ENCODE measurements around the gene CD1B.
"Not testable (repeated sequence)": the region's sequence is repeated elsewhere in the genome, so short reads cannot be mapped to it uniquely, and the experiment has no call there.

The CD1B gene

DNA sequence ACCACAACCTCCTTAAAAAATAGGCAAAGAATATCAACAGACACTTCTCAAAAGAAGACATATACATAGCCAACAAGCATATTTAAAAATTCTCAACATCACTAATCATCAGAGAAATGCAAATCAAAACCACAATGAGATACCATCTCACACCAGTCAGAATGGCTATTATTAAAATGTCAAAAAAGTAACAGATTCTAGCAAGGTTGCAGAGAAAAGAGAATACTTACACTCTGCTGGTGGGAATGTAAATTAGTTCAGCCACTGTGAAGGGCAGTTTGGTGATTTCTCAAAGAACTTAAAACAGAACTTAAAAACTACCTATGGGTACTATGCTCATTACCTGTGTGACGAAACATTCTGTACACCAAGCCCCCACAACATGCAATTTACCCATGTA is 20.7 kb downstream of the CD1B start:
- H3K4me3 ChIP-seq (ENCODE audit: low read length), result no peak overlapping the region
- H3K36me3 ChIP-seq (ENCODE audit: insufficient read depth, low read length), result no peaks in the 10 kb centered on the region
- no peaks in the 10 kb centered on the region for H3K27me3 ChIP-seq (ENCODE audit: insufficient read depth, low read length)
- H2AFZ ChIP-seq (ENCODE audit: low read depth, low read length), result no peak overlapping the region
- no peaks in the 10 kb centered on the region for H3K9me3 ChIP-seq (ENCODE audit: low read length)
- H3K4me1 ChIP-seq (ENCODE audit: insufficient read depth, low read length), result no peaks in the 10 kb centered on the region

GRCh38 chr1:158295791-158296190 is 35.5 kb downstream of the CD1B start:
- no peaks in the 10 kb centered on the region for H3K27me3 ChIP-seq (ENCODE audit: insufficient read depth, low read length)
- H3K4me3 ChIP-seq (ENCODE audit: low read length), result no peak overlapping the region
- H3K9me3 ChIP-seq (ENCODE audit: low read length), result no peaks in the 10 kb centered on the region
- H3K4me1 ChIP-seq (ENCODE audit: insufficient read depth, low read length), result no peaks in the 10 kb centered on the region
- no peak overlapping the region for H2AFZ ChIP-seq (ENCODE audit: low read depth, low read length)
- no peaks in the 10 kb centered on the region for H3K36me3 ChIP-seq (ENCODE audit: insufficient read depth, low read length)

DNA sequence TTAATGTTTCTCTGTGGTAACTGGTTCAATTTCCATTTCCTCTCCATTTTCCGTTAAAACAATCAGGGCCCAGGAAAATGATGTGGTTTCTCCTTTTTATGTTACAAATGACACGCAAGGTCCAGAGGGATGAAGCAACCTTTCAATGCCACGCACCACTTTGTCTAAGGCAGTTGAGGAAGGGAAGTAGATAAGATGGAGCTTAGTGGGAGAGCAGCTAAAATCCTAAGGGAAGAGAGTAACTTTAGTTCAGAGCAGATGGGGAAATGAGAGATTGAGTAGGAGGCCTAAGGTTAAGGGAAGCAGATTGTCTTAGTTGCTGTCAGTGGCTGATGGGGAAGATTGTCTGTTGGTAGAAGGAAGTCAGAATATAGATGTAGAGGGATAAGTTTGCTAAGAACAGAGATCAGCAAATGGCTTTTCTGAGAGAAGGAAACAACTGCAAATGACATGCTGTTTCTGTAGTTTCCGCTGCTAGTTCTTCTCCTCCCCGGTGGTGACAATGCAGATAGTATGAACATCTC is 40.9 kb downstream of the CD1B start:
- Histone ChIP-seq H3K27me3 (ENCODE audit: insufficient read depth, low read length) (no peaks in the 10 kb centered on the region), H3K4me3 (ENCODE audit: low read length) (no peak overlapping the region), H3K36me3 (ENCODE audit: insufficient read depth, low read length) (no peaks in the 10 kb centered on the region)

GRCh38 chr1:158289811-158290210 is 41.5 kb downstream of the CD1B start, which contains the start of gene CD1C:
Gene CD1C, plus strand, starts transcription at chr1:158289923. Its CDS starts 142 bp downstream, at chr1:158290065.
- no peaks in the 10 kb centered on the region for H3K36me3 ChIP-seq (ENCODE audit: insufficient read depth, low read length)
- H3K4me1 ChIP-seq (ENCODE audit: insufficient read depth, low read length), result no peaks in the 10 kb centered on the region
- no peak within 1 kb of the TSS for H3K4me3 ChIP-seq (ENCODE audit: low read length)
- H3K27me3 ChIP-seq (ENCODE audit: insufficient read depth, low read length), result no peaks in the 10 kb centered on the region
- H3K9me3 ChIP-seq (ENCODE audit: low read length), result no peaks in the 10 kb centered on the region
- H2AFZ ChIP-seq (ENCODE audit: low read depth, low read length), result no peak within 1 kb of the TSS

More for the DNA sequence above, 40.9 kb downstream of the CD1B start:
- Histone ChIP-seq H3K4me1 (ENCODE audit: insufficient read depth, low read length) (no peaks in the 10 kb centered on the region), H3K9me3 (ENCODE audit: low read length) (no peaks in the 10 kb centered on the region), H2AFZ (ENCODE audit: low read depth, low read length) (no peak overlapping the region)

GRCh38 chr1:158286941-158287346 is 44.4 kb downstream of the CD1B start:
- Histone ChIP-seq H3K4me3 (ENCODE audit: low read length) (no peak overlapping the region), H3K4me1 (ENCODE audit: insufficient read depth, low read length) (no peaks in the 10 kb centered on the region), H3K9me3 (ENCODE audit: low read length) (no peaks in the 10 kb centered on the region), H3K27me3 (ENCODE audit: insufficient read depth, low read length) (no peaks in the 10 kb centered on the region), H2AFZ (ENCODE audit: low read depth, low read length) (no peak overlapping the region), H3K36me3 (ENCODE audit: insufficient read depth, low read length) (no peaks in the 10 kb centered on the region)

DNA sequence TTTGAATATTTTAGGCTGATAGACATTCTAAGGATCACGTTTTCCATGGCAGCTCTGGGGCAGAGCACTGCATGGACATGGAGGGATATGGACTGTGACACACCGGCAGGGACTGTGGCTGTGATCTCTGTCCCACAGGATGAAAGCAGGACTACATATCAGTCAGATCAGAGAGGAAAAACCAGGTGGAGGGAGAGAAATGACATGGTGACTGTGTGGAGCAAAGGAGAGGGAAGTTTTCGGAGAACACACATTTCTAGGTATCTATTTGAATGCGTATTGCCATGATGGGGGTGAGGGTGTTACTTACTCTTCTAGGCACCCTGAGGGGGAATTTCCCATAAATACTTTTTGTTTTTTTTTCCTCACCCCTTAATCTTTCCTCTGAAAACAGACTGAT is 44.8 kb downstream of the CD1B start:
- Histone ChIP-seq H3K36me3 (ENCODE audit: insufficient read depth, low read length) (no peaks in the 10 kb centered on the region), H3K27me3 (ENCODE audit: insufficient read depth, low read length) (no peaks in the 10 kb centered on the region), H3K9me3 (ENCODE audit: low read length) (no peaks in the 10 kb centered on the region), H3K4me1 (ENCODE audit: insufficient read depth, low read length) (no peaks in the 10 kb centered on the region), H2AFZ (ENCODE audit: low read depth, low read length) (no peak overlapping the region), H3K4me3 (ENCODE audit: low read length) (no peak overlapping the region)

- no peaks in the 10 kb centered on the region for H3K4me1 ChIP-seq (ENCODE audit: insufficient read depth, low read length)
These were observed 45.5 kb downstream of the CD1B start for GRCh38 chr1:158285756-158286241.

DNA sequence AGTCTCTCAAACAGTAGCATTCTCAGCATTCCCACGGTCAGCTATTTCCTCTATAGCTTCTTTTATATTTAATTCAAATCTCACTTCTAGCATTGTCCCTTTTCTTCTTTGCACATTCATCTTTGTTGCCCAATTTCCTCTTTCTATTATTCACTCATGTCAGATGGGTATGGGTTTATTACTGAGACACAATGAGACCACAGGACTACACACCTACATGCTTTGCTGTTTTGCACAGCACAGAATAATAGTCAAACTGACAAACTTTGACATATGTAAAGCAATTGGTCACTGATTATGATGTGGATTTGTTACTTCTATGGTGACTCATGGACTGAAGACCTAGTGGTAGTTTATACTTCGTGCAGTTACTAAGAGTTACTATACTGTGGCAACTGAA is 47.4 kb downstream of the CD1B start:
- Histone ChIP-seq H3K4me1 (ENCODE audit: insufficient read depth, low read length) (no peaks in the 10 kb centered on the region), H3K36me3 (ENCODE audit: insufficient read depth, low read length) (no peaks in the 10 kb centered on the region), H3K9me3 (ENCODE audit: low read length) (no peaks in the 10 kb centered on the region), H2AFZ (ENCODE audit: low read depth, low read length) (no peak overlapping the region), H3K27me3 (ENCODE audit: insufficient read depth, low read length) (no peaks in the 10 kb centered on the region), H3K4me3 (ENCODE audit: low read length) (no peak overlapping the region)

More at GRCh38 chr1:158285756-158286241, 45.5 kb downstream of the CD1B start:
- Histone ChIP-seq H3K27me3 (ENCODE audit: insufficient read depth, low read length) (no peaks in the 10 kb centered on the region), H3K9me3 (ENCODE audit: low read length) (no peaks in the 10 kb centered on the region), H3K4me3 (ENCODE audit: low read length) (no peak overlapping the region), H3K36me3 (ENCODE audit: insufficient read depth, low read length) (no peaks in the 10 kb centered on the region), H2AFZ (ENCODE audit: low read depth, low read length) (no peak overlapping the region)

- not testable (repeated sequence) for H2AFZ ChIP-seq (ENCODE audit: low read depth, low read length); H3K9me3 ChIP-seq (ENCODE audit: low read length); H3K4me1 ChIP-seq (ENCODE audit: insufficient read depth, low read length); H3K4me3 ChIP-seq (ENCODE audit: low read length); H3K27me3 ChIP-seq (ENCODE audit: insufficient read depth, low read length); H3K36me3 ChIP-seq (ENCODE audit: insufficient read depth, low read length)
These were observed 48.9 kb downstream of the CD1B start for GRCh38 chr1:158282421-158282820.
